ENCODE results near the gene MIA2. TPM values are rescaled to one million over a fixed set of nuclear protein-coding genes. Genes with fewer than 3 reads are reported as not detected.
"Not testable (repeated sequence)": the region's sequence is repeated elsewhere in the genome, so short reads cannot be mapped to it uniquely, and the experiment has no call there.

MIA2 gene
- total RNA-seq, 2 donors from 2014 or later = 41.8 to 61.8 TPM

DNA sequence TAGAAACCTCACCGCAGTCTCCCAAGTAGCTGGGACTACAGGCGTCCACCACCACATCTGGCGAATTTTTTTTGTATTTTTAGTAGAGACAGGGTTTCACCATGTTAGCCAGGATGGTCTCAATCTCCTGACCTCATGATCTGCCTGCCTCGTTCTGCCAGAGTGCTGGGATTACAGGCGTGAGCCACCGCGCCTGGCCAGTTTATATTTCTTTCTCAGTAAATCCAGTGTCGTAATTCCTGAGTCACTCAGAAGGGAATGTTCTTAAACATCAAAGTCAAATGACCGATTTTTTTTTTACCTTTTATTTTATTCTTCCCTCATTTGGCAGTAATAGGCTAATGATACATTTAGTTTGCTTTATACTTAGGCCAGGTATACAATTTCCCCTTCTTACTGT is 118.0 kb downstream of the MIA2 start:
- H3K9me3 ChIP-seq = no peaks in the 10 kb centered on the region

GRCh38 chr14:39359069-39359468 is 125.4 kb downstream of the MIA2 start:
- H3K9ac ChIP-seq (ENCODE audit: low read depth in 2 of 2, low read length in 2 of 2); H3K27me3 ChIP-seq; DNase-seq; H3K4me3 ChIP-seq; H3K9me3 ChIP-seq; H3K36me3 ChIP-seq; H3K27ac ChIP-seq; H3K4me1 ChIP-seq; intact Hi-C loops (cut with DNase I): not testable (repeated sequence)

More for the DNA sequence above, 118.0 kb downstream of the MIA2 start:
- TF ChIP-seq CTCF (IDR thresholded peaks at IDR 0.05) = no peak
- Histone ChIP-seq H3K36me3 (no peaks in the 10 kb centered on the region), H3K4me3 (no peak overlapping the region), H3K4me1 (no peaks in the 10 kb centered on the region), H3K27me3 (no peaks in the 10 kb centered on the region), H3K27ac (no peak overlapping the region), H3K9ac (ENCODE audit: low read depth in 2 of 2, low read length in 2 of 2) (no peak overlapping the region)
- intact Hi-C loops (cut with DNase I) = no loop called here
- DNase-seq = no peak

GRCh38 chr14:39360316-39360715 is 126.6 kb downstream of the MIA2 start:
- DNase-seq = no peak
- no peak for TF ChIP-seq CTCF (IDR thresholded peaks at IDR 0.05)
- H3K27ac ChIP-seq = no peak overlapping the region
- intact Hi-C loops (cut with DNase I) = no loop called here
- no peaks in the 10 kb centered on the region for H3K4me1 ChIP-seq
- H3K36me3 ChIP-seq = no peaks in the 10 kb centered on the region
- no peak overlapping the region for H3K4me3 ChIP-seq
- H3K9me3 ChIP-seq = no peaks in the 10 kb centered on the region
- no peaks in the 10 kb centered on the region for H3K27me3 ChIP-seq
- no peak overlapping the region for H3K9ac ChIP-seq (ENCODE audit: low read depth in 2 of 2, low read length in 2 of 2)

DNA sequence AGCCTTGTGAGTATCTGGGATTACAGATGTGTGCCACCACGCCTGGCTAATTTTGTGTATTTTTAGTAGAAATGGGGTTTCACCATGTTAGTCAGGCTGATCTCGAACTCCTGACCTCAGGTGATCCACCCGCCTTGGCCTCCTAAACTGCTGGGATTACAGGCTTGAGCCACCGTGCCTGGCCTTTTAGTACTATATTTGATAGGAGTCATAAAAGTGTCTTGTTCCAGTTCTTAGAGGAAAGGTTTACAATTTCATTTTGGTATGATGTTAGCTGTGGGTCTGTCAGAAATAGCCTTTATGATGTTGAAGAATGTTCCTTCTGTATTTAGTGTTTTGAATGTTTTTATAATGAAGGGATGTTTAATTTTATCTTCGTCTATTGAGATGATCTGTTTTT is 127.8 kb downstream of the MIA2 start:
- H3K4me3 ChIP-seq; H3K9me3 ChIP-seq; H3K36me3 ChIP-seq; H3K9ac ChIP-seq (ENCODE audit: low read depth in 2 of 2, low read length in 2 of 2); H3K4me1 ChIP-seq; H3K27me3 ChIP-seq; H3K27ac ChIP-seq; intact Hi-C loops (cut with DNase I); DNase-seq: not testable (repeated sequence)

GRCh38 chr14:39364509-39364908 is 130.8 kb downstream of the MIA2 start:
- no peak overlapping the region for H3K27ac ChIP-seq
- H3K9ac ChIP-seq (ENCODE audit: low read depth in 2 of 2, low read length in 2 of 2) = no peak overlapping the region
- H3K36me3 ChIP-seq = no peaks in the 10 kb centered on the region
- no peak for TF ChIP-seq CTCF (IDR thresholded peaks at IDR 0.05)
- no peak overlapping the region for H3K4me3 ChIP-seq
- no peaks in the 10 kb centered on the region for H3K27me3 ChIP-seq
- no peaks in the 10 kb centered on the region for H3K9me3 ChIP-seq
- no peaks in the 10 kb centered on the region for H3K4me1 ChIP-seq
- intact Hi-C loops (cut with DNase I) = no loop called here
- no peak for DNase-seq

DNA sequence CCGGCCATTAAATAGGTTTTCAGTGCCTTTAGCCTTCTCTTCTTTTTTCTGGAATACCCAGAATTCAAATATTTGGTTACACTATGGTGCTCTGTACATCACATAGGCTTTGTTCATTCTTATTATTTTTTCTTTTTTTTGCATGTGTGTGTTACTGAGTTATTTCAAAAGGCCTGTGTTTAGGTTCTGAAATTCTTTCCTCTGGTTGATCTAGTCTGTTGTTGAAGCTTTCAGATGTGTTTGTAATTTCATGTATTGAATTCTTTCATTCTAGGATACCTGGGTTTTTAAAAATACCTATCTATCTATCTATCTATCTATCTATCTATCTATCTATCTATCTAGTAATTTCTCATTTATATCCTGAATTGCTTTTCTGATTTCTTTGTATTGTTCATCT is 131.6 kb downstream of the MIA2 start:
- no peaks in the 10 kb centered on the region for H3K27me3 ChIP-seq
- no peak overlapping the region for H3K27ac ChIP-seq
- intact Hi-C loops (cut with DNase I) = no loop called here
- no peaks in the 10 kb centered on the region for H3K36me3 ChIP-seq
- no peaks in the 10 kb centered on the region for H3K9me3 ChIP-seq
- TF ChIP-seq CTCF (IDR thresholded peaks at IDR 0.05) = no peak
- H3K4me1 ChIP-seq = no peaks in the 10 kb centered on the region
- H3K9ac ChIP-seq (ENCODE audit: low read depth in 2 of 2, low read length in 2 of 2) = no peak overlapping the region
- DNase-seq = no peak
- no peak overlapping the region for H3K4me3 ChIP-seq
